ENCODE measurements around the gene PFKL.

PFKL gene

GRCh38 chr21:44334329-44335030 lies 34.6 kb downstream of the PFKL start:
- TF ChIP-seq FOXM1 (IDR thresholded peaks at IDR 0.05; ENCODE audit: borderline replicate concordance, low read depth) = no peak
- TF ChIP-seq CEBPB (IDR thresholded peaks at IDR 0.05) = no peak
- TF ChIP-seq, protein P1, sequence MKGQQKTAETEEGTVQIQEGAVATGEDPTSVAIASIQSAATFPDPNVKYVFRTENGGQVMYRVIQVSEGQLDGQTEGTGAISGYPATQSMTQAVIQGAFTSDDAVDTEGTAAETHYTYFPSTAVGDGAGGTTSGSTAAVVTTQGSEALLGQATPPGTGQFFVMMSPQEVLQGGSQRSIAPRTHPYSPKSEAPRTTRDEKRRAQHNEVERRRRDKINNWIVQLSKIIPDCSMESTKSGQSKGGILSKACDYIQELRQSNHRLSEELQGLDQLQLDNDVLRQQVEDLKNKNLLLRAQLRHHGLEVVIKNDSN (IDR thresholded peaks at IDR 0.05) = no peak
- no peak for TF ChIP-seq EP300 (IDR thresholded peaks at IDR 0.05; ENCODE audit: borderline replicate concordance)
- TF ChIP-seq, protein P2, sequence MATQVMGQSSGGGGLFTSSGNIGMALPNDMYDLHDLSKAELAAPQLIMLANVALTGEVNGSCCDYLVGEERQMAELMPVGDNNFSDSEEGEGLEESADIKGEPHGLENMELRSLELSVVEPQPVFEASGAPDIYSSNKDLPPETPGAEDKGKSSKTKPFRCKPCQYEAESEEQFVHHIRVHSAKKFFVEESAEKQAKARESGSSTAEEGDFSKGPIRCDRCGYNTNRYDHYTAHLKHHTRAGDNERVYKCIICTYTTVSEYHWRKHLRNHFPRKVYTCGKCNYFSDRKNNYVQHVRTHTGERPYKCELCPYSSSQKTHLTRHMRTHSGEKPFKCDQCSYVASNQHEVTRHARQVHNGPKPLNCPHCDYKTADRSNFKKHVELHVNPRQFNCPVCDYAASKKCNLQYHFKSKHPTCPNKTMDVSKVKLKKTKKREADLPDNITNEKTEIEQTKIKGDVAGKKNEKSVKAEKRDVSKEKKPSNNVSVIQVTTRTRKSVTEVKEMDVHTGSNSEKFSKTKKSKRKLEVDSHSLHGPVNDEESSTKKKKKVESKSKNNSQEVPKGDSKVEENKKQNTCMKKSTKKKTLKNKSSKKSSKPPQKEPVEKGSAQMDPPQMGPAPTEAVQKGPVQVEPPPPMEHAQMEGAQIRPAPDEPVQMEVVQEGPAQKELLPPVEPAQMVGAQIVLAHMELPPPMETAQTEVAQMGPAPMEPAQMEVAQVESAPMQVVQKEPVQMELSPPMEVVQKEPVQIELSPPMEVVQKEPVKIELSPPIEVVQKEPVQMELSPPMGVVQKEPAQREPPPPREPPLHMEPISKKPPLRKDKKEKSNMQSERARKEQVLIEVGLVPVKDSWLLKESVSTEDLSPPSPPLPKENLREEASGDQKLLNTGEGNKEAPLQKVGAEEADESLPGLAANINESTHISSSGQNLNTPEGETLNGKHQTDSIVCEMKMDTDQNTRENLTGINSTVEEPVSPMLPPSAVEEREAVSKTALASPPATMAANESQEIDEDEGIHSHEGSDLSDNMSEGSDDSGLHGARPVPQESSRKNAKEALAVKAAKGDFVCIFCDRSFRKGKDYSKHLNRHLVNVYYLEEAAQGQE (IDR thresholded peaks at IDR 0.05; ENCODE audit: low read depth) = no peak
- no peak for TF ChIP-seq TCF12 (IDR thresholded peaks at IDR 0.05; ENCODE audit: low read depth)
- no peak for TF ChIP-seq CREB1 (IDR thresholded peaks at IDR 0.05; ENCODE audit: low read depth)
- TF ChIP-seq, protein P3, sequence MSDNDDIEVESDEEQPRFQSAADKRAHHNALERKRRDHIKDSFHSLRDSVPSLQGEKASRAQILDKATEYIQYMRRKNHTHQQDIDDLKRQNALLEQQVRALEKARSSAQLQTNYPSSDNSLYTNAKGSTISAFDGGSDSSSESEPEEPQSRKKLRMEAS (IDR thresholded peaks at IDR 0.05) = no peak
- TF ChIP-seq ZBTB7A (IDR thresholded peaks at IDR 0.05; ENCODE audit: low read depth) = no peak
- no peak for TF ChIP-seq RAD21 (IDR thresholded peaks at IDR 0.05; ENCODE audit: low read depth)
- no peak for TF ChIP-seq EGR1 (IDR thresholded peaks at IDR 0.05)
- TF ChIP-seq TEAD4 (IDR thresholded peaks at IDR 0.05) = no peak
- TF ChIP-seq TAF1 (IDR thresholded peaks at IDR 0.05; ENCODE audit: low read depth) = no peak
- TF ChIP-seq YY1 (IDR thresholded peaks at IDR 0.05; ENCODE audit: low read depth) = no peak
- no peak for TF ChIP-seq NFIC (IDR thresholded peaks at IDR 0.05)

GRCh38 chr21:44335266-44336059 lies 35.6 kb downstream of the PFKL start:
- TF ChIP-seq CEBPB (IDR thresholded peaks at IDR 0.05) (no peak), NFIC (IDR thresholded peaks at IDR 0.05) (no peak), YY1 (IDR thresholded peaks at IDR 0.05; ENCODE audit: low read depth) (no peak), TEAD4 (IDR thresholded peaks at IDR 0.05) (no peak), TCF12 (IDR thresholded peaks at IDR 0.05; ENCODE audit: low read depth) (no peak), TAF1 (IDR thresholded peaks at IDR 0.05; ENCODE audit: low read depth) (no peak), ZBTB7A (IDR thresholded peaks at IDR 0.05; ENCODE audit: low read depth) (no peak), CREB1 (IDR thresholded peaks at IDR 0.05; ENCODE audit: low read depth) (no peak), RAD21 (IDR thresholded peaks at IDR 0.05; ENCODE audit: low read depth) (no peak), EP300 (IDR thresholded peaks at IDR 0.05; ENCODE audit: borderline replicate concordance) (no peak), FOXM1 (IDR thresholded peaks at IDR 0.05; ENCODE audit: borderline replicate concordance, low read depth) (no peak), EGR1 (IDR thresholded peaks at IDR 0.05) (no peak)
- TF ChIP-seq, protein P2 (IDR thresholded peaks at IDR 0.05; ENCODE audit: low read depth) = no peak
- TF ChIP-seq, protein P3 (IDR thresholded peaks at IDR 0.05) = no peak
- TF ChIP-seq, protein P1 (IDR thresholded peaks at IDR 0.05) = no peak

DNA sequence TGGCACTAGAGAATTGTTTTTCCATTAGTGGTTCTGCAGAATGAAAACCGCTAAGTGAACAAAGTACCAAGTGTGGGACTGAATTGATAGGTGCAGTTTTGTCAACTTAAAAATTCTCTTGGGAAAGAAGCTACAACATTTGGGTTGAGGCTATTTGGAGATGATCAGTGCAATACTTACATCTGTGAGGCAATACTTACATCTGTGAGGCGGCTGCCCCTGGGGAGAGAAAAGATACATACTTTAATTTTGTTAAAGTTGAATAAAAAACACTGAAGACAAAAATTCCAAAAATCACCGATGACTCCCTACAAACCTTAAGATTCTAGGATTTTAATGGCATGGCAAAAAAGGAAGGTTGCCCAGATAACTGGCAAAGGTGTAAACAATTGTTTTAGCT lies 37.6 kb downstream of the PFKL start:
- TF ChIP-seq TAF1 (IDR thresholded peaks at IDR 0.05; ENCODE audit: low read depth) (no peak), CREB1 (IDR thresholded peaks at IDR 0.05; ENCODE audit: low read depth) (no peak), EP300 (IDR thresholded peaks at IDR 0.05; ENCODE audit: borderline replicate concordance) (no peak), ZBTB7A (IDR thresholded peaks at IDR 0.05; ENCODE audit: low read depth) (no peak), EGR1 (IDR thresholded peaks at IDR 0.05) (no peak), CEBPB (IDR thresholded peaks at IDR 0.05) (no peak)
- TF ChIP-seq, protein P2 (IDR thresholded peaks at IDR 0.05; ENCODE audit: low read depth) = no peak
